Left lung (tissue), 10 donors: Measurements from ENCODE around the gene SIVA1. TPM values are rescaled to one million over a fixed set of nuclear protein-coding genes. Genes with fewer than 3 reads are reported as not detected.

Experiments
- ATAC-seq: fragments of 200-7000 bp; cut with Tn5 transposase; one replicate; pipeline ENCODE4 v1.9.1; 2020; ENCODE audit warnings: moderate library complexity
- DNase-seq, 4 donors: peaks; one replicate each; pipeline ENCODE4 v3.0.0-alpha.2; 2013 to 2020
- H3K27ac ChIP-seq, 2 donors: fragments of 200-600 bp; sonication (generic) in 1 of 2; one replicate each; pipeline versions ENCODE4 v1.5.0 to v1.8.0; 2020 to 2021
- H3K27me3 ChIP-seq, 2 donors: fragments of 200-600 bp; sonication (generic) in 1 of 2; one replicate each; pipeline versions ENCODE4 v1.5.0 to v1.8.0; 2020 to 2021
- H3K36me3 ChIP-seq, 2 donors: fragments of 200-600 bp; sonication (generic) in 1 of 2; one replicate each; pipeline versions ENCODE4 v1.5.0 to v1.8.0; 2020 to 2021
- H3K4me1 ChIP-seq, 2 donors: fragments of 200-600 bp; one replicate each; pipeline ENCODE4 v1.8.0; 2021
- H3K4me3 ChIP-seq, 2 donors: fragments of 200-600 bp; sonication (generic) in 1 of 2; one replicate each; pipeline versions ENCODE4 v1.5.0 to v1.8.0; 2020 to 2021; ENCODE audit warnings: mild to moderate bottlenecking in 1 of 2
- H3K9me3 ChIP-seq, 2 donors: fragments of 200-600 bp; sonication (generic) in 1 of 2; one replicate each; pipeline versions ENCODE4 v1.5.0 to v1.8.0; 2020 to 2021
- intact Hi-C, 2 donors: fragments of 100-400 bp; cut with DNase I; formaldehyde crosslinking; loops; one replicate each; pipeline versions ENCODE4 v1.11.2 to v1.14.2; 2022
- polyA plus RNA-seq, 6 donors: library from polyadenylated mRNA; unstranded; fragments of 120-200 nt; gene quantifications; one replicate each; pipeline ENCODE4 v1.2.1, GENCODE V29; 2013; ENCODE audit not compliant: insufficient read length in 6 of 6
- total RNA-seq, 2 donors: library from RNA; stranded (reverse); fragmentation: NEBNext Ultra II Directional; extraction: Animal tissue kit (Norgen Biotek cat#: 25700); gene quantifications; one replicate each; pipeline ENCODE4 v1.2.1, GENCODE V29; 2021
- TF ChIP-seq, protein P1 (sequence below), 2 donors: fragments of 200-600 bp; sonication (generic) in 1 of 2; IDR thresholded peaks; one replicate each; pipeline versions ENCODE4 v1.5.0 to v1.8.0; 2021; ENCODE audit warnings: antibody characterized with exemption in 2 of 2
- donor health status: DM: no; HTN: yes; CAD: no.
- donor health status: DM: no; HTN: no; CAD: no.

Gene SIVA1
- total and polyA plus RNA-seq, 8 donors = 54.4 to 88.4 (median 72.0) TPM

DNA sequence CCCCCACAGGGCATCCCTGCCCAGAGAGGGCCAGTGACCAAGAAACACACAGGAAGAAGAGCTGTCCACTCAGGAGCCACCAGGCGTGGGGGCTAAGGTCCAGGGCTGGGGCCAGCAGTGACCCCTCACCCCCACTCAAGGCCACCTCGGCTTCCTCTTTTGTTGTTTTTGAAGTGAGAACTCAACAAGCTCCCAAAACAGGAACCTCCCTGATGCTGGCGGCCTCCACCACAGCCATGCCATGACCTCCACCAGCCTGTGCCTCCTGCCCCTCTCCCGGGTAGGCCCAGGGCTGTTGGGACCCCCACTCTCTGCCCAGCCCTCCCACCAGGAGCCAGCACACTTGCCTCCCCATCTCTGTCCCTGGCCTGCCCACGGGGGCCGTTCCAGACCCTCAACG is 34.8 kb downstream of the SIVA1 start:
- intact Hi-C loops = no loop called here
- no peak for ATAC-seq

DNA sequence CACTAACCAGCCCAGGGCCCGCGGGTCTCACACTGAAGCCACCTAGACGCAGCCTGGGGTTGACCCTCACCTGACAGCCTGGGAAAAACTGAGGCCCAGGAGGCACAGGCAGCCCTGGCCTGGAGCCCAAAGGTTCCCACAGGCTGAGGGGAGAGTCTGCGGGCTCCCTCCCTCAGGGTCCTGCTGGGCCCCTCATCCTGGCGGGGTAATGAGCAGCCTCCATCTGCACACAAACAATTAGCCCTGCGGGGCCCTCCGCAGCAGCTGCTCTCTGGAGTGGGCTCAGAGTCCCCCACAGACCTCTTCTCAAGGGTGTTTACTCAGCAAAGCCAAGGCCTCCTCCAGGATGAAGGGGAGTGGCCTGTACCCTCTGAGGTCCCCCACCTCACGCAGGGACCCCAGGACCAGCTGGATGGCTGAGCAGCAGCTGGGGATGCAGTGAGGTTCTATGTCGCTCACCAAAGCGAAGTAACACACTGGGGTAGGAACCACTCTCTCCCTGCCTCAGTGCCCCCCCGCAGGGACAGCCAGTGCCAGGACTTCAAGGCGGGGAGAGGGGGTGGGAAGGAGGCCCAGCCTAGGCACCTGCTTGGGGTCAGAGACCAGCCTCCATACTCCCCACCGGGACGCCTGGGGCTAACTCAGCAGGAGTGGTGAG is 35.3 kb downstream of the SIVA1 start:
- TF ChIP-seq, protein P1, sequence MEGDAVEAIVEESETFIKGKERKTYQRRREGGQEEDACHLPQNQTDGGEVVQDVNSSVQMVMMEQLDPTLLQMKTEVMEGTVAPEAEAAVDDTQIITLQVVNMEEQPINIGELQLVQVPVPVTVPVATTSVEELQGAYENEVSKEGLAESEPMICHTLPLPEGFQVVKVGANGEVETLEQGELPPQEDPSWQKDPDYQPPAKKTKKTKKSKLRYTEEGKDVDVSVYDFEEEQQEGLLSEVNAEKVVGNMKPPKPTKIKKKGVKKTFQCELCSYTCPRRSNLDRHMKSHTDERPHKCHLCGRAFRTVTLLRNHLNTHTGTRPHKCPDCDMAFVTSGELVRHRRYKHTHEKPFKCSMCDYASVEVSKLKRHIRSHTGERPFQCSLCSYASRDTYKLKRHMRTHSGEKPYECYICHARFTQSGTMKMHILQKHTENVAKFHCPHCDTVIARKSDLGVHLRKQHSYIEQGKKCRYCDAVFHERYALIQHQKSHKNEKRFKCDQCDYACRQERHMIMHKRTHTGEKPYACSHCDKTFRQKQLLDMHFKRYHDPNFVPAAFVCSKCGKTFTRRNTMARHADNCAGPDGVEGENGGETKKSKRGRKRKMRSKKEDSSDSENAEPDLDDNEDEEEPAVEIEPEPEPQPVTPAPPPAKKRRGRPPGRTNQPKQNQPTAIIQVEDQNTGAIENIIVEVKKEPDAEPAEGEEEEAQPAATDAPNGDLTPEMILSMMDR (IDR thresholded peaks at IDR 0.05) = no peak
- Histone ChIP-seq H3K9me3 (no peaks in the 10 kb centered on the region), H3K27me3 (no peaks in the 10 kb centered on the region), H3K27ac (peak overlapping the region in 1 of 2 donors; percentile 71), H3K4me1 (peaks cover 31 to 85% of the 10 kb centered on the region in 2 donors), H3K36me3 (peaks cover 0 to 55% of the 10 kb centered on the region in 2 donors), H3K4me3 (no peak overlapping the region)
- ATAC-seq (no peak), DNase-seq (peak in 1 of 4 donors; percentile 48)
- intact Hi-C loops = no loop called here

More for the DNA sequence above, 34.8 kb downstream of the SIVA1 start:
- DNase-seq = peak in 2 of 4 donors; percentile 75 to 90
- TF ChIP-seq, protein P1 (IDR thresholded peaks at IDR 0.05) = no peak
- peak overlapping the region in 1 of 2 donors; percentile 71 for H3K27ac ChIP-seq
- H3K36me3 ChIP-seq = peaks cover 0 to 59% of the 10 kb centered on the region in 2 donors
- H3K4me1 ChIP-seq = peaks cover 26 to 79% of the 10 kb centered on the region in 2 donors
- no peak overlapping the region for H3K4me3 ChIP-seq
- no peaks in the 10 kb centered on the region for H3K9me3 ChIP-seq
- H3K27me3 ChIP-seq = no peaks in the 10 kb centered on the region

DNA sequence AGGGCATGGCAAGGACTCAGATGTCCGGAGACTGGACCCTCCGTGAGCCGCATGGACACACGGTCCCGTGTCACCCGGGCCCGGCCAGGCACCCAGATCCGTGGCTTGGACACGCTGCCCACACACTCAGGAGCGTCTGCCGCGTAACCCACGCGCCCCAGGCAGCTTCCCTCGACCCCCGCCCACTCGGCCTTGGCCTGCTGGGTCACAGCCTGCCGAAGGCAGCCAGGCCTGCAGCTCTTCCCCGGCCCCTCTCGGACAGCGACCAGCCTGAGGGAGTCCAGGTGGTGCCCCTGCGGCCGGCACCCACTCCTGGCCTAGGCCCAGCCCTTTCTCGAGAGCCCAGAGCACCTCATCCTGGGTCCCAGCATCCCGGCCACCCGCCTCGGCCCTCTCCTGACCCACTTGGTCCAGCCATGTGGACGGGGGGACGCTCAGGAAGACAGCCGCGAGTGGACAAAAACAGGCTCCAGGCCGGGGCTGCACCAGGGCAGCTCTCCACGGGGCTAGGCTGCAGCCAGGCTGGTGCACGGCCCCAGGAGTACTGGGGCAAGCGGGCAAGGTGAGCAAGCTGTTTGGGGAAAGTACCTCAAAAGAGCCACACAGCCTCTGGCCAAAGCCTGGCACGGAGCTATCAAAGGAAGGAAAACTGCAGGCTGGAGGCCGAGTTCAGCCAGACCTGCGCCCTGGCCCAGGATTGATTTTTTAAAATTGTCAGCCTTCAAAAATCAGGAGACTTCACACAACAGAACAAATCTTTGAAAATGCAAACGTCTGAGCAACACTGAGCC is 36.1 kb downstream of the SIVA1 start:
- H3K4me1 ChIP-seq = peaks cover 39 to 92% of the 10 kb centered on the region in 2 donors
- no peaks in the 10 kb centered on the region for H3K9me3 ChIP-seq
- peaks cover 0 to 55% of the 10 kb centered on the region in 2 donors for H3K36me3 ChIP-seq
- H3K27ac ChIP-seq = no peak overlapping the region
- no peaks in the 10 kb centered on the region for H3K27me3 ChIP-seq
- H3K4me3 ChIP-seq = no peak overlapping the region
- ATAC-seq (no peak), DNase-seq (peak in 1 of 4 donors; percentile 79)
- TF ChIP-seq, protein P1 (IDR thresholded peaks at IDR 0.05) = no peak
- intact Hi-C loops = no loop called here

DNA sequence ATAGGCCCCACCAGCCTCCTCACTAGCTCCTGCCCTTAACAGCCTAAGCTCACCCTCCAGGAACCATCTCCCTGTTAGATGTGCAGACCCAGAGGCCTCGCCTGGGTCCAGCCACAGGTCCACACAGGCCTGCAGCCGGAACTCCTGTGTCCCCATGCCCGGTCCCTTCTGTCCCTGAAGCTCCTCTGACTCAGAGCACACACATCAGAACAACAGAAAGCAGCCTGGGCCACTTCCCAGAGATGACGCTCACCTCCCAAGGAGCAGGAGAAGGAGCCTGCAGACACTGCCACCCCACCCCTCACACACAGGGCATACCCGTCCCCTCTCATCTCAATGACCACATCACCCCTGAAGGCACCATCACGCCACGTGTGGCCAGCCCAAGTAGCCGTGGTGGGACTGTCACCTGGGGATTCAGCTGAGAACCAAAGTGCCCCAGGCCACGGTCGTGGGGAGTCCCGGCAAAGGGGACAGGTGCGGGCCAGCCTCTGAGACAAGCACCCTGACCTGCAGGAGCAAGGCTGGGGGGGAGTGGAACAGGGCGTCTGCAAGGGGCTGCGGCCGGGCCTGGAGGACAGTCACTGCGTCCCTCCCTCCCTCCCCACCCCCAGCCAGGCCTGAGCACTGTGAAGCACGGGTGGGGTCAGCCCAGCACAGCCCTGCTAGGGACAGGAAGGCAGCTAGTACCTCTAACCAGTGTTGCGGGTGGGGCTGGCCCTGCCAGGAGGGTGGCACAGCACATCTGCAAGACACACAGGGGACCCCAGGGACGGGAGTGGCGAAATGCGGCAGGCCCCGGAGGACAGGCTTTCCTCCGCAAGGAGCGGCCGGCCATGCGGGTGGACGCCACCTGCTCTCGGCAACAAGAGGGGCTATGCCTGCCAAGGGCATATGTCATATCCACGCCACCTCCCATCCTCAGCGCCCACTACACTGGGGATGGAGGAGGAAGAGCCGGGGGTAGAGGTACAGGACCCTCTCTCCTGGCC is 37.1 kb downstream of the SIVA1 start:
- ATAC-seq (no peak), DNase-seq (peak in 1 of 4 donors; percentile 76)
- intact Hi-C loops = no loop called here
- Histone ChIP-seq H3K9me3 (no peaks in the 10 kb centered on the region), H3K27ac (no peak overlapping the region), H3K36me3 (peaks cover 0 to 55% of the 10 kb centered on the region in 2 donors), H3K4me3 (no peak overlapping the region), H3K4me1 (peaks cover 43 to 86% of the 10 kb centered on the region in 2 donors), H3K27me3 (no peaks in the 10 kb centered on the region)
- TF ChIP-seq, protein P1 (IDR thresholded peaks at IDR 0.05) = no peak
